ENCODE results near the gene ARFGAP2. TPM values are rescaled to one million over a fixed set of nuclear protein-coding genes. Genes with fewer than 3 reads are reported as not detected.

The ARFGAP2 gene
- total RNA-seq, result 10 to 100 TPM; 66.0 to 94.9 (median 75.2) TPM
- polyA plus RNA-seq, result 10 to 100 TPM; 41.5 to 65.2 TPM
- long read RNA-seq, donor 1, transcript ARFGAP2-202 (15 exons, 2,937 nt), result minor isoform, 10 of 408 reads
- long read RNA-seq, donor 1, transcript ARFGAP2-209 (3 exons, 1,723 nt), result minor isoform, 16 of 408 reads
- long read RNA-seq, donor 1, transcript ARFGAP2-216 (2 exons, 519 nt), result minor isoform, 9 of 408 reads
- long read RNA-seq, donor 1, transcript ARFGAP2-205 (16 exons, 2,976 nt), result major isoform, 196 of 408 reads
- long read RNA-seq, donor 1, partial matches to known transcripts, result 38 of 408 reads
- long read RNA-seq, donor 1, other reads (novel, unspliced or antisense), result 120 of 408 reads
- long read RNA-seq, donor 2, transcript ARFGAP2-205 (16 exons, 2,976 nt), result major isoform, 6 of 16 reads
- long read RNA-seq, donor 2, partial matches to known transcripts, result 7 of 16 reads
- long read RNA-seq, donor 2, other reads (novel, unspliced or antisense), result 0 of 16 reads
- long read RNA-seq, donor 3, transcript ARFGAP2-205 (16 exons, 2,976 nt), result major isoform, 113 of 193 reads
- long read RNA-seq, donor 3, partial matches to known transcripts, result 16 of 193 reads
- long read RNA-seq, donor 3, other reads (novel, unspliced or antisense), result 57 of 193 reads

GRCh38 chr11:47176328-47177228 is at the start of gene ARFGAP2:
Gene ARFGAP2, minus strand, starts transcription at chr11:47176879. Its CDS starts 26 bp downstream, at chr11:47176853.
- Histone ChIP-seq H3K4me3 (peak within 1 kb of the TSS; percentile 95), H3K27ac (peak within 1 kb of the TSS; percentile 97 to 98), H3K9me3 (no peaks in the 10 kb centered on the region), H3K4me1 (ENCODE audit: insufficient read depth) (peaks cover 13% of the 10 kb centered on the region), H3K36me3 (no peaks in the 10 kb centered on the region), H3K27me3 (no peaks in the 10 kb centered on the region)
- DNase-seq, result peak; percentile 96 to 98 (median 96)
- 0% methylated on average over 46 to 89 of the region's 89 CpGs for WGBS, 3 donors
- intact Hi-C loops (cut with DNase I), result loop anchor here in 3 of 4 donors (5.0 to 10.0 kb wide), 3 partner anchors 91 to 181 kb away; partner anchors contain the start of gene MYBPC3 (in 1 of the 3)
- TF ChIP-seq EP300 (IDR thresholded peaks at IDR 0.05) (no peak), POLR2A (IDR thresholded peaks at IDR 0.05) (peak; percentile 62), CTCF (IDR thresholded peaks at IDR 0.05) (peak in 1 of 3 donors; percentile 10)

GRCh38 chr11:47225552-47226400 is 49.1 kb upstream of the ARFGAP2 start:
- Histone ChIP-seq H3K27ac (no peak overlapping the region), H3K4me1 (ENCODE audit: insufficient read depth) (no peaks in the 10 kb centered on the region), H3K27me3 (no peaks in the 10 kb centered on the region), H3K36me3 (no peaks in the 10 kb centered on the region), H3K4me3 (no peak overlapping the region), H3K9me3 (no peaks in the 10 kb centered on the region)
- DNase-seq, result no peak
- TF ChIP-seq POLR2A (IDR thresholded peaks at IDR 0.05) (no peak), CTCF (IDR thresholded peaks at IDR 0.05) (no peak), EP300 (IDR thresholded peaks at IDR 0.05) (no peak)
- intact Hi-C loops (cut with DNase I), result no loop called here
- WGBS, 3 donors, result 94 to 96% (median 95%) methylated on average over 7 of the region's 7 CpGs

GRCh38 chr11:47222696-47223095 is 46.0 kb upstream of the ARFGAP2 start:
- Histone ChIP-seq H3K27ac (no peak overlapping the region), H3K4me1 (ENCODE audit: insufficient read depth) (no peaks in the 10 kb centered on the region), H3K4me3 (no peak overlapping the region), H3K27me3 (no peaks in the 10 kb centered on the region), H3K36me3 (no peaks in the 10 kb centered on the region), H3K9me3 (no peaks in the 10 kb centered on the region)
- TF ChIP-seq POLR2A (IDR thresholded peaks at IDR 0.05), result no peak
- no peak for TF ChIP-seq EP300 (IDR thresholded peaks at IDR 0.05)
- intact Hi-C loops (cut with DNase I), result no loop called here
- DNase-seq, result no peak
- 26 to 45% (median 39%) methylated on average over 2 of the region's 2 CpGs for WGBS, 3 donors

- Histone ChIP-seq H3K27ac (no peak overlapping the region), H3K9me3 (no peaks in the 10 kb centered on the region), H3K36me3 (no peaks in the 10 kb centered on the region), H3K4me3 (no peak overlapping the region), H3K27me3 (no peaks in the 10 kb centered on the region), H3K4me1 (ENCODE audit: insufficient read depth) (peaks cover 9% of the 10 kb centered on the region)
- intact Hi-C loops (cut with DNase I), result no loop called here
- TF ChIP-seq CTCF (IDR thresholded peaks at IDR 0.05) (no peak), EP300 (IDR thresholded peaks at IDR 0.05) (no peak), POLR2A (IDR thresholded peaks at IDR 0.05) (no peak)
- DNase-seq, result no peak
- WGBS, 3 donors, result 70 to 92% (median 82%) methylated on average over 1 of the region's 1 CpG
Measured at GRCh38 chr11:47220401-47220821, 43.7 kb upstream of the ARFGAP2 start.
